HL-60 (cell line): Measurements from ENCODE around the gene KSR1.

ENCODE experiments used
- DNase-seq, 2 experiments: peaks; one replicate each; pipeline ENCODE4 v3.0.0-alpha.2; 2010 to 2020; ENCODE audit warnings: low read depth in 1 of 2, low spot score in 1 of 2
- H3K27ac ChIP-seq: fragments of 250-450 bp; sonication (Bioruptor Pico); replicated peaks from 2 replicates; pipeline ENCODE4 v1.5.1; 2020; ENCODE audit warnings: mild to moderate bottlenecking, moderate library complexity
- H3K27me3 ChIP-seq: fragments of 250-450 bp; sonication (Bioruptor Pico); 2 replicates; pipeline ENCODE4 v1.5.1; 2021; ENCODE audit warnings: mild to moderate bottlenecking, moderate library complexity; ENCODE audit not compliant: insufficient read depth, poor library complexity, severe bottlenecking
- H3K4me3 ChIP-seq: replicated peaks from 2 replicates; pipeline ENCODE4 v1.5.1; 2011; ENCODE audit warnings: mild to moderate bottlenecking, control low read depth, low read length; ENCODE audit not compliant: insufficient read depth
- GABPA ChIP-seq: IDR thresholded peaks from 2 replicates; pipeline ENCODE4 v1.6.1; 2012; ENCODE audit warnings: low read depth
- POLR2AphosphoS5 ChIP-seq: IDR thresholded peaks from 2 replicates; pipeline ENCODE4 v1.6.1; 2012; ENCODE audit warnings: low read depth
- REST ChIP-seq: IDR thresholded peaks from 2 replicates; pipeline ENCODE4 v1.6.1; 2012; ENCODE audit warnings: low read depth; ENCODE audit not compliant: insufficient replicate concordance
- SPI1 ChIP-seq: IDR thresholded peaks from 2 replicates; pipeline ENCODE4 v1.6.1; 2012; ENCODE audit warnings: low read depth, mild to moderate bottlenecking, borderline replicate concordance
- TF ChIP-seq, protein P1 (sequence below): IDR thresholded peaks from one replicate; pipeline ENCODE4 v1.5.1; 2011; ENCODE audit warnings: low read length, control low read depth, inconsistent platforms; ENCODE audit not compliant: insufficient read depth

The KSR1 gene

DNA sequence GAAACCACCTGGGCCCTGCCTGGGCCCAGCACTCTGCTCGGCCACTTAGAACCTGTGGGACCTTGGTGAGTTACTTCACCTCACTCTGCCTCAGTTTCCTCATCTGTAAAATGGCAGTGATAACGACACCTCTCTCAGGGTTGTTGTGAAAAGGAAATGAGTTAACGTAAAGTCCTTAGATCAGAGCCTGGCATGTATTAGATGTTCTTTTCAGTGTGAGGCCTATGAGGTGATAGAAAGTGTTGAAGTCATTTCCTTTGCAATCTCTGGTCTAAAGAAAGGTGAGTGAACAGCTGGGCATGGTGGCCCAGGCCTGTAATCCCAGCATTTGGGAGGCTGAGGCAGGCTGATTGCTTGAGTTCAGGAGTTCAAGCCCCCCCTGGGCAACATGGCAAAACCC is 123.1 kb downstream of the KSR1 start:
- no peak for TF ChIP-seq GABPA
- no peak for TF ChIP-seq POLR2AphosphoS5
- TF ChIP-seq SPI1, result no peak
- TF ChIP-seq, protein P1, sequence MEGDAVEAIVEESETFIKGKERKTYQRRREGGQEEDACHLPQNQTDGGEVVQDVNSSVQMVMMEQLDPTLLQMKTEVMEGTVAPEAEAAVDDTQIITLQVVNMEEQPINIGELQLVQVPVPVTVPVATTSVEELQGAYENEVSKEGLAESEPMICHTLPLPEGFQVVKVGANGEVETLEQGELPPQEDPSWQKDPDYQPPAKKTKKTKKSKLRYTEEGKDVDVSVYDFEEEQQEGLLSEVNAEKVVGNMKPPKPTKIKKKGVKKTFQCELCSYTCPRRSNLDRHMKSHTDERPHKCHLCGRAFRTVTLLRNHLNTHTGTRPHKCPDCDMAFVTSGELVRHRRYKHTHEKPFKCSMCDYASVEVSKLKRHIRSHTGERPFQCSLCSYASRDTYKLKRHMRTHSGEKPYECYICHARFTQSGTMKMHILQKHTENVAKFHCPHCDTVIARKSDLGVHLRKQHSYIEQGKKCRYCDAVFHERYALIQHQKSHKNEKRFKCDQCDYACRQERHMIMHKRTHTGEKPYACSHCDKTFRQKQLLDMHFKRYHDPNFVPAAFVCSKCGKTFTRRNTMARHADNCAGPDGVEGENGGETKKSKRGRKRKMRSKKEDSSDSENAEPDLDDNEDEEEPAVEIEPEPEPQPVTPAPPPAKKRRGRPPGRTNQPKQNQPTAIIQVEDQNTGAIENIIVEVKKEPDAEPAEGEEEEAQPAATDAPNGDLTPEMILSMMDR, result no peak
- TF ChIP-seq REST, result no peak
- H3K27me3 ChIP-seq, result no peaks in the 10 kb centered on the region
- no peak for DNase-seq
- H3K27ac ChIP-seq, result no peak overlapping the region
- H3K4me3 ChIP-seq, result no peak overlapping the region

GRCh38 chr17:27579897-27580321 is 123.7 kb downstream of the KSR1 start:
- Histone ChIP-seq H3K4me3 (no peak overlapping the region), H3K27me3 (no peaks in the 10 kb centered on the region), H3K27ac (no peak overlapping the region)
- DNase-seq, result no peak
- TF ChIP-seq SPI1 (no peak), POLR2AphosphoS5 (no peak), GABPA (no peak), REST (no peak)
- TF ChIP-seq, protein P1, result no peak

- TF ChIP-seq, protein P1, result no peak
- TF ChIP-seq SPI1 (no peak), GABPA (no peak), POLR2AphosphoS5 (no peak), REST (no peak)
- no peak overlapping the region for H3K27ac ChIP-seq
- DNase-seq, result no peak
- H3K4me3 ChIP-seq, result no peak overlapping the region
- H3K27me3 ChIP-seq, result no peaks in the 10 kb centered on the region
Measured at GRCh38 chr17:27581016-27581415, 124.8 kb downstream of the KSR1 start.
